Karpas-422 (cell line): ENCODE data around the gene CEP44. TPM values are rescaled to one million over a fixed set of nuclear protein-coding genes. Genes with fewer than 3 reads are reported as not detected.
A peak's percentile ranks its signal among the peaks of the same experiment; 100 is the strongest.
"Not testable (repeated sequence)": the region's sequence is repeated elsewhere in the genome, so short reads cannot be mapped to it uniquely, and the experiment has no call there.

Experiments used
- DNase-seq: peaks from one replicate; pipeline ENCODE4 v3.0.0-alpha.2; 2015
- H2AFZ ChIP-seq: fragments of 200-600 bp; sonication (generic); 2 replicates; pipeline ENCODE4 v1.6.1; 2014; ENCODE audit warnings: antibody characterized with exemption, low read length, mixed read lengths
- H3K27ac ChIP-seq: fragments of 200-600 bp; sonication (generic); 2 replicates; pipeline ENCODE4 v1.5.1; 2014; ENCODE audit warnings: mild to moderate bottlenecking, low read length, moderate library complexity
- H3K27me3 ChIP-seq: fragments of 200-600 bp; sonication (generic); 2 replicates; pipeline ENCODE4 v1.6.1; 2014; ENCODE audit warnings: low read length, mixed read lengths
- H3K36me3 ChIP-seq: fragments of 200-600 bp; sonication (generic); 2 replicates; pipeline ENCODE4 v1.6.1; 2014; ENCODE audit warnings: low read length, mixed read lengths; ENCODE audit not compliant: insufficient read depth
- H3K4me1 ChIP-seq: fragments of 200-600 bp; sonication (generic); 2 replicates; pipeline ENCODE4 v1.6.1; 2014; ENCODE audit warnings: mild to moderate bottlenecking, low read length, mixed read lengths
- H3K4me2 ChIP-seq: fragments of 200-600 bp; sonication (generic); 2 replicates; pipeline ENCODE4 v1.6.1; 2014; ENCODE audit warnings: low read length, low read depth, mild to moderate bottlenecking; ENCODE audit not compliant: poor library complexity, severe bottlenecking
- H3K4me3 ChIP-seq: fragments of 200-600 bp; sonication (generic); 2 replicates; pipeline ENCODE4 v1.5.1; 2014; ENCODE audit warnings: mild to moderate bottlenecking, antibody characterized with exemption, low read length, mixed read lengths
- H3K79me2 ChIP-seq: fragments of 200-600 bp; sonication (generic); 2 replicates; pipeline ENCODE4 v1.6.1; 2014; ENCODE audit warnings: mild to moderate bottlenecking, low read length, mixed read lengths
- H3K9ac ChIP-seq: fragments of 200-600 bp; sonication (generic); 2 replicates; pipeline ENCODE4 v1.6.0; 2014; ENCODE audit warnings: low read length
- H3K9me2 ChIP-seq: fragments of 200-600 bp; sonication (generic), shearing (Covaris generic); replicated peaks from 2 replicates; pipeline ENCODE4 v1.6.0; 2014; ENCODE audit warnings: mild to moderate bottlenecking, low read length, moderate library complexity; ENCODE audit not compliant: insufficient read depth
- H3K9me3 ChIP-seq: fragments of 300-700, 200-600 bp; sonication (generic); 2 replicates; pipeline ENCODE4 v1.6.1; 2014; ENCODE audit warnings: low read length, mixed read lengths
- H4K20me1 ChIP-seq: fragments of 200-600 bp; sonication (generic); 2 replicates; pipeline ENCODE4 v1.6.1; 2014; ENCODE audit warnings: mild to moderate bottlenecking, antibody characterized with exemption, low read length, low read depth; ENCODE audit not compliant: insufficient read depth
- total RNA-seq: library from RNA; depleted of rRNA; stranded (reverse); fragments of >200 nt; shearing (Covaris generic); gene quantifications from 2 replicates; pipeline ENCODE4 v1.2.3, GENCODE V29; 2014; ENCODE audit warnings: low replicate concordance

Gene CEP44
- total RNA-seq, 1 experiment from 2014 or later, result 17.4 TPM

DNA sequence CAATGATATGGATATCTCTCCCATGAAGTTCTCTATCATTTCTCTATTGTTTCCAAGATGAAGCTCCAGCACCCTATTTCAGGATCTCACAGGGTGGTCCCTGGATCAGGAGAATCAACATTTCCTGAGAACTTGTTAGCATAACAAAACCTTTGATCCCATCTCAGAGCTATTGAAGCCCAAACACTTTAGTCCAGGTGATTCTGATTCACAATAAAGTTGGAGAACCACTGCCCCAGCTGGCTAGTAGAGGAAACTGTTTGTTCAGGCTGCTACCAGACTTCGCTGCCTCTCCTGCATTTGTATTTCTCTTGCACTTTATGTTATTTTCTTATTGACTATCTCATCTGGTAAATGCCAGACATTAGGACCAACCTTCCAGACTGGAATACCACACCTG is 65.4 kb downstream of the CEP44 start:
- no peaks in the 10 kb centered on the region for H3K79me2 ChIP-seq
- H3K9me2 ChIP-seq, result no peaks in the 10 kb centered on the region
- H3K36me3 ChIP-seq, result no peaks in the 10 kb centered on the region
- no peak overlapping the region for H3K9ac ChIP-seq
- no peak overlapping the region for H3K27ac ChIP-seq
- no peaks in the 10 kb centered on the region for H3K9me3 ChIP-seq
- no peaks in the 10 kb centered on the region for H3K4me1 ChIP-seq
- no peak overlapping the region for H3K4me2 ChIP-seq
- H3K27me3 ChIP-seq, result no peaks in the 10 kb centered on the region
- H3K4me3 ChIP-seq, result no peak overlapping the region
- no peaks in the 10 kb centered on the region for H4K20me1 ChIP-seq
- no peak overlapping the region for H2AFZ ChIP-seq
- no peak for DNase-seq

DNA sequence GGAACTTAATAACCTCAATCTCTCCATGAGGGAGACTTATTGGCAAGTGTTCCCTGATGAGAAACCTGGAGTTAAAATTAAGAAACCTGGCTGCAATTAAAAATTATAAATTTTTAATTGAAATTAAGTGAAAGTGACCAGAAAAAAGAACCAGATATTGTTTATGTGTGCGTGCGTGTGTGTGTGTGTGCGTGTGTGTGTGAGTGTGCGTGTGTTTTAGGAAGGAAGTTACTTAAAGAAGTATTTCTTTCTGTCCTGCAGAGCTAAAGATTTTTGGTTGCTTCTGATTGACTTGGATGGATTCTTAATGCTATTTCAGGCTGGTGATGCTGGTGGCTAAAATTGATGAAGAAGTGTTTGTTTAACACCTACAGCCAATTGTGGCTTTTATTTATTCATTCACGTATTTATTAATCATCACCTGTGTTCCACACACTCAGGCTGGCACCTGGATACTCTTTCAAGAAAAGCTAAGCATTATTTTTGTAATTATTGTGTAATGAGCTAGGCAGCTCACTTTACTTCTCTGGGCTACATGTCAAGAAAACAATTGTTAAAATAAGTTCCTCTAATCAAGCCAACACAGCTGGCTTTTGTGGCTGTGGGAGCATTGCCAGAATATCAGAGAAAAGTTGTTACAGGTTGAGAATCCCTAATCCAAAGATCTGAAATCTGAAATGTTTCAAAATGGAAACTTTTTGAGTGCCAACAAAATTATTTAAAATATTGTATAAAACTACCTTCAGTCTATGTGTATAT is 68.5 kb downstream of the CEP44 start:
- Histone ChIP-seq H3K9ac (no peak overlapping the region), H3K4me3 (no peak overlapping the region), H4K20me1 (no peaks in the 10 kb centered on the region), H3K4me1 (no peaks in the 10 kb centered on the region), H3K9me2 (no peaks in the 10 kb centered on the region), H3K36me3 (no peaks in the 10 kb centered on the region), H3K4me2 (no peak overlapping the region), H3K9me3 (no peaks in the 10 kb centered on the region), H3K79me2 (no peaks in the 10 kb centered on the region), H2AFZ (no peak overlapping the region), H3K27me3 (no peaks in the 10 kb centered on the region), H3K27ac (no peak overlapping the region)
- DNase-seq, result no peak

DNA sequence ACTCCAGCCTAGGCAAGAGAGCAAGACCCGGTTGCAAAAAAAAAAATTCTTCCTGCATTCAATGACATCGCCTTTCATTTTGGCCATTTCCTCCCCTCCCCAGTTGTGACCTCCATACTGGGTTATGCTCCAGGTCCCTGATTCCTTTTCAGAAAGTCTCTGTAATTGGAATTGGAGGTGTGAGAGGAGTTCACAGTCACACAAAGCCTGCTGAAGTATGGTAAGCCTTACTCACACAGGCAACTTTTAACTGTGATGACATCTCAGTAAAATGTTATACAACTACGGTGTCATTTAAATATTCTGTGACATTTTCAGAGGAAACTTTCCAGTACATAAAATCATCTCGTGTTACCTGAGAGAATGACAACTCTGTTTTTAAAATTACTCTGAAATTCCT is 73.6 kb downstream of the CEP44 start:
- H3K9ac ChIP-seq, result no peak overlapping the region
- H2AFZ ChIP-seq, result no peak overlapping the region
- H3K79me2 ChIP-seq, result no peaks in the 10 kb centered on the region
- H3K27ac ChIP-seq, result no peak overlapping the region
- no peaks in the 10 kb centered on the region for H3K9me2 ChIP-seq
- no peaks in the 10 kb centered on the region for H3K36me3 ChIP-seq
- H3K4me1 ChIP-seq, result no peaks in the 10 kb centered on the region
- DNase-seq, result no peak
- H3K27me3 ChIP-seq, result no peaks in the 10 kb centered on the region
- no peak overlapping the region for H3K4me2 ChIP-seq
- H3K9me3 ChIP-seq, result no peaks in the 10 kb centered on the region
- no peak overlapping the region for H3K4me3 ChIP-seq
- H4K20me1 ChIP-seq, result no peaks in the 10 kb centered on the region

DNA sequence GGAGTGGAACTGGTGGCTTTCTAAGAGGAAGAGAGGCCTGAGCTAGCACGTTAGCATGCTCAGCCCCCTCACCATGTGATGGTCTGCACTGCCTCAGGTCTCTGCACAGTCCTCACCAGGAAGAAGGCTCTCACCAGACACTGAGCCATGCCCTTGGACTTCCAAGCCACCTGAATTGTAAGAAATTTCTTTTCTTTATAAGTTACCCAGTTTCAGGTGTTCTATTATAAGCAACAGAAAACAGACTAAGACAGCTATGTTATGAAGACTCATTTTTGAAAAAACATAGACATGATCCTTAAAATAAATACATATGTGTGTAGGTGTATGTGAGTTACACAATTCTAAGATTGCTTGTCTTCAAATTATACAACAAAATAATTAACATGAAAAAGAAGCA is 74.7 kb downstream of the CEP44 start:
- Histone ChIP-seq H4K20me1 (no peaks in the 10 kb centered on the region), H3K9me3 (no peaks in the 10 kb centered on the region), H3K36me3 (no peaks in the 10 kb centered on the region), H3K27ac (no peak overlapping the region), H3K4me3 (no peak overlapping the region), H2AFZ (no peak overlapping the region), H3K27me3 (no peaks in the 10 kb centered on the region), H3K9me2 (no peaks in the 10 kb centered on the region), H3K79me2 (no peaks in the 10 kb centered on the region), H3K4me1 (no peaks in the 10 kb centered on the region), H3K4me2 (no peak overlapping the region), H3K9ac (no peak overlapping the region)
- no peak for DNase-seq

DNA sequence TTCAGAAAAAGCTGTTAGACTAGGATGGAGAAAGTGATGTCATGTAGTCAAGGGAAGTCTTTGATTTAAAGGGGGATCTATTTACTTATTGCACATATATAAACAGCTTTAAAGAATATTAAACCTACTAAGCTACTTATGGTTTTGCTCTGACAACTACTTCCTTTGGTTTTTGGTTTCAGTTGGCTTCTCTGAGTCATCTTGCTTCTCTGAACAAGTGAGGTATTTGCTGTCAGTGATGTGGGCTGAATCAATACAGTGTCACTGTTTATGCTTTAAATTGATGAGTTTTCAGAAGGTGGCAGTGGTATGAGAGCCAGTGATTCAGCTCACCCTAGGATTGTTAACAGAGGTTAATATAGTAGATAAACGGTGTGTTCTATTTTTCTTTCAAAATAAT is 75.1 kb downstream of the CEP44 start:
- Histone ChIP-seq H3K9me3 (no peaks in the 10 kb centered on the region), H4K20me1 (no peaks in the 10 kb centered on the region), H3K36me3 (no peaks in the 10 kb centered on the region), H3K27me3 (no peaks in the 10 kb centered on the region), H3K79me2 (no peaks in the 10 kb centered on the region), H3K4me2 (no peak overlapping the region), H3K9ac (no peak overlapping the region), H3K4me1 (no peaks in the 10 kb centered on the region), H3K27ac (no peak overlapping the region), H2AFZ (no peak overlapping the region), H3K4me3 (no peak overlapping the region), H3K9me2 (no peaks in the 10 kb centered on the region)
- no peak for DNase-seq

DNA sequence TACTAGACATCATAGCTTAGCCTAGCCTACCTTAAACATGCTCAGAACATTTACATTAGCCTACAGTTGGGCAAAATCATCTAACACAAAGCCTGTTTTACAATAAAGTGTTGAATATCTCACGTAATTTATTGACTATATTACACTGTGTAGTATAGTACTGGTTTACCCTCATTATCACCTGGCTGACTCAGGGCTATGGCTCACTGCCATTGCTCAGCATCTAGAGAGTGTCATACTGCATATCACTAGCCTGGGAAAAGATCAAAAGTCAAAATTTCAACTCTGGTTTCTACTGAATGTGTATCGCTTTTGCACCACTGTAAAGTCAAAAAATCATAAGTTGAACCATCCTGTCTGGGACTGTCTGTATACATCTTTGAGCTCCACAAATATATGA is 78.6 kb downstream of the CEP44 start:
- Histone ChIP-seq H2AFZ (no peak overlapping the region), H3K9me2 (no peaks in the 10 kb centered on the region), H3K4me1 (no peaks in the 10 kb centered on the region), H3K9me3 (no peaks in the 10 kb centered on the region), H3K27ac (no peak overlapping the region), H3K36me3 (no peaks in the 10 kb centered on the region), H3K4me3 (no peak overlapping the region), H3K9ac (no peak overlapping the region), H3K27me3 (no peaks in the 10 kb centered on the region), H3K79me2 (no peaks in the 10 kb centered on the region), H4K20me1 (no peaks in the 10 kb centered on the region), H3K4me2 (no peak overlapping the region)
- DNase-seq, result no peak

DNA sequence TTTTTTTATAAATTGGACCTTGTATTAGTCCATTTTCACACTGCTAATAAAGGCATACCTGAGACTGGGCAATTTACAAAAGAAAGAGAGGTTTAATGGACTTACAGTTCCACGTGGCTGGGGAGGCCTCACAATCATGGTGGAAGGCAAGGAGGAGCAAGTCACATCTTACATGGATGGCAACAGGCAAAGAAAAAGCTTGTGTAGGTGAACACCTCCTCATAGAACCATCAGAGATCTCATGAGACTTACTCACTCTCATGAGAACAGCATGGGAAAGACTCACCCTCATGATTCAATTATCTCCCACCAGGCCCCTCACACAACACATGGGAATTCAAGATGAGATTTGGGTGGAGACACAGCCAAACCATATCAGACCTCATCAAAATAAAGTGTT is 80.1 kb downstream of the CEP44 start:
- H3K27me3 ChIP-seq, H3K4me1 ChIP-seq, H3K36me3 ChIP-seq, H3K4me2 ChIP-seq, H4K20me1 ChIP-seq, H3K27ac ChIP-seq, DNase-seq, H3K9me3 ChIP-seq, H2AFZ ChIP-seq, H3K79me2 ChIP-seq, H3K9me2 ChIP-seq, H3K9ac ChIP-seq, H3K4me3 ChIP-seq: not testable (repeated sequence)

DNA sequence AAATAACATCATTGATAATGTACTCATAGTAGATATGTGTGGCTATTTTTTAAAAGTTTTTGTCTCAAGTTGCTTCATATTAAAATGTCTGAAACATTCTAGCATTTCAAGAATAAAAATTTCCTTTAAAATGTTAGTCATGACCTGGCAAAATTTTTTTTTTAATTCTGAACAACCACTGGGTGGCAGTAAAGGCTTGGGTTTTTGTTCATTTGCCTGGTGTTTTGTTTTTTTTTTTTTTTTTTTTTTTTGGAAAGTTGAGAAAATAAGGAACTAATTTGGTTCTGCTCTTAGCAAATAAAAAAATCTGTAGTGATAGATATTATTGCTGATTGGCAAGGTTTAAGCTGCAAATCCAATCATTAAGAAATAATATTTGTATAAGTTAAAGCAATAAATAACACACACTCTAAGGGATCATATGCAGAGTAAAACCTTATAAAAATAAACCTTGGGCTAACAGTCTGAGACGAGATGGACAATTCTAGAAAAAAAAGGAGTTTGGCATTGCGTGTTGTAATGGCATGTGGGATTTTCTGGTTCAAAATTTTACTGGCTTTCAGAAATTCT is 81.4 kb downstream of the CEP44 start:
- Histone ChIP-seq H2AFZ (no peak overlapping the region), H3K79me2 (no peaks in the 10 kb centered on the region), H3K9ac (no peak overlapping the region), H3K4me1 (no peaks in the 10 kb centered on the region), H3K9me3 (no peaks in the 10 kb centered on the region), H3K4me3 (no peak overlapping the region), H3K27ac (no peak overlapping the region), H4K20me1 (no peaks in the 10 kb centered on the region), H3K27me3 (no peaks in the 10 kb centered on the region), H3K36me3 (no peaks in the 10 kb centered on the region), H3K4me2 (no peak overlapping the region), H3K9me2 (no peaks in the 10 kb centered on the region)
- peak; percentile 66 for DNase-seq
